ENCODE measurements around the gene MPST. TPM values are rescaled to one million over a fixed set of nuclear protein-coding genes. Genes with fewer than 3 reads are reported as not detected.

MPST gene
- total RNA-seq, 2 experiments from 2014 or later, result 1.7 to 1.8 TPM

DNA sequence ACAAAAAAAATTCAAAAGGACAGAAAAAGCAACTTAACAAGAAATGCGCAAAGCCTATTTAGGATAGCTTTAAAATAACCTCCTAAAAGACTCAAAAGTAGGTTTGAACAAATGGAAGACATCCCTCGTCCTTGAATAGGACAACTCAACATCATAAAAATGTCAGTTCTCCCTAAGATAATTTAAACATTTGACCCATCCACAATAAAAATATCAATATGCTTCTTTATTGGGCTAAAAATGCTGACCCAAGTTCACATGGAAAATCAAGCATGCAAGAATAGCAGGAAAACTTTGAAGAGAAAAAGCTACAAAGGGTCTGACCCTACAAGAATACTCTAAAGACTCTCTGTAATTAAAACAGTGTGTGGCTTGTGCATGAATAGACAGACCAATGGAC, 19.9 kb downstream of the MPST start:
- no peak for DNase-seq
- peaks cover 19% of the 10 kb centered on the region for H3K27me3 Mint-ChIP-seq
- H3K9me3 Mint-ChIP-seq, result no peaks in the 10 kb centered on the region
- Histone ChIP-seq H3K27ac (ENCODE audit: low read depth in 1 of 2, low read length in 2 of 2) (no peak overlapping the region), H3K4me3 (ENCODE audit: low read length) (no peak overlapping the region), H3K4me1 (ENCODE audit: insufficient read depth, low read length) (no peaks in the 10 kb centered on the region), H3K36me3 (ENCODE audit: insufficient read depth, low read length) (no peaks in the 10 kb centered on the region), H3K9me3 (ENCODE audit: control insufficient read depth in 1 of 2, insufficient read depth in 1 of 2, low read length in 2 of 2) (peaks cover 0 to 6% of the 10 kb centered on the region in 2 experiments), H3K27me3 (ENCODE audit: control insufficient read depth in 1 of 2, insufficient read depth in 2 of 2, low read length in 2 of 2) (peaks cover 0 to 4% of the 10 kb centered on the region in 2 experiments)
- H3K4me3 Mint-ChIP-seq, result no peak overlapping the region
- TF ChIP-seq, protein P1, sequence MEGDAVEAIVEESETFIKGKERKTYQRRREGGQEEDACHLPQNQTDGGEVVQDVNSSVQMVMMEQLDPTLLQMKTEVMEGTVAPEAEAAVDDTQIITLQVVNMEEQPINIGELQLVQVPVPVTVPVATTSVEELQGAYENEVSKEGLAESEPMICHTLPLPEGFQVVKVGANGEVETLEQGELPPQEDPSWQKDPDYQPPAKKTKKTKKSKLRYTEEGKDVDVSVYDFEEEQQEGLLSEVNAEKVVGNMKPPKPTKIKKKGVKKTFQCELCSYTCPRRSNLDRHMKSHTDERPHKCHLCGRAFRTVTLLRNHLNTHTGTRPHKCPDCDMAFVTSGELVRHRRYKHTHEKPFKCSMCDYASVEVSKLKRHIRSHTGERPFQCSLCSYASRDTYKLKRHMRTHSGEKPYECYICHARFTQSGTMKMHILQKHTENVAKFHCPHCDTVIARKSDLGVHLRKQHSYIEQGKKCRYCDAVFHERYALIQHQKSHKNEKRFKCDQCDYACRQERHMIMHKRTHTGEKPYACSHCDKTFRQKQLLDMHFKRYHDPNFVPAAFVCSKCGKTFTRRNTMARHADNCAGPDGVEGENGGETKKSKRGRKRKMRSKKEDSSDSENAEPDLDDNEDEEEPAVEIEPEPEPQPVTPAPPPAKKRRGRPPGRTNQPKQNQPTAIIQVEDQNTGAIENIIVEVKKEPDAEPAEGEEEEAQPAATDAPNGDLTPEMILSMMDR (IDR thresholded peaks at IDR 0.05), result no peak
- no peak for ATAC-seq (ENCODE audit: poor library complexity)
- no peak overlapping the region for H3K27ac Mint-ChIP-seq
- ChIA-PET CTCF (no interaction called here), POLR2A (no interaction called here)
- intact Hi-C loops (cut with DNase I, micrococcal nuclease), result no loop called here
- no peaks in the 10 kb centered on the region for H3K36me3 Mint-ChIP-seq (ENCODE audit: low read depth)
- H3K4me1 Mint-ChIP-seq (ENCODE audit: low read depth), result no peaks in the 10 kb centered on the region

DNA sequence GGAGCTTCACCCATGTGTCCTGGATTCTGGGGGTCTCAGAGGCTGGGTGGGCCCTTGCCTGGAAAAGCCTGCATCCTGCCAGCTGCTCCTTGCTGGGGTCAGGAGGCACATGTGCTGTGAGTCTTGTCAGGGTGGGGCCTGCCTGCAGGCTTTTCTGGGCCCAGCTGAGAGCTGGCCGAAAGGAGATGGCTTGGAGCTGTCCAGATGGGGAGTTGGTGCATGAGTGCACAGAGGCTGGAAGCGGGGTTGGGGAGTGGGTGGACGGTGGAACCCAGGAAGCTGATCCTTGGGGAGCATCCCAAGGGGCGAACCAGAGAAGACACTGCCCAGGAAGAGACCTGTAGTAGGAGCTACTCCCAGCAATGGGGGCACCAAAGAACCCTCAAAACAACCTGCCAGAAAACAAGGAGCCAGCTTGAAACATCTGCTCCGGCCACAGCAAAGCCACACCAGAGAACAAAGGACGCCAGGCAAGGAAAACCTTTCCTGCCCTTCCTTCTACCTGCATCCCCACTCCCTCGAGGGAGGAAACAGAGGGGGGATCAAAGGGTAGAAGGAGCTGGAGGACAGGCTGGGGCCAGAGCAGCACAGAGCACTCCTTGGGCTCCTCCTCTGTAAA, 23.8 kb downstream of the MPST start:
- no peak overlapping the region for H3K27ac Mint-ChIP-seq
- no peak overlapping the region for H3K27ac ChIP-seq (ENCODE audit: low read depth in 1 of 2, low read length in 2 of 2)
- intact Hi-C loops (cut with DNase I, micrococcal nuclease), result no loop called here
- H3K9me3 Mint-ChIP-seq, result no peaks in the 10 kb centered on the region
- DNase-seq, result no peak
- POLR2A ChIA-PET, result no interaction called here
- TF ChIP-seq, protein P1 (IDR thresholded peaks at IDR 0.05), result no peak
- H3K27me3 Mint-ChIP-seq, result no peaks in the 10 kb centered on the region
- no peaks in the 10 kb centered on the region for H3K4me1 ChIP-seq (ENCODE audit: insufficient read depth, low read length)
- CTCF ChIA-PET, result no interaction called here
- no peak overlapping the region for H3K4me3 ChIP-seq (ENCODE audit: low read length)
- no peak for ATAC-seq (ENCODE audit: poor library complexity)
- no peaks in the 10 kb centered on the region for H3K36me3 Mint-ChIP-seq (ENCODE audit: low read depth)
- H3K36me3 ChIP-seq (ENCODE audit: insufficient read depth, low read length), result no peaks in the 10 kb centered on the region
- no peaks in the 10 kb centered on the region for H3K27me3 ChIP-seq (ENCODE audit: control insufficient read depth in 1 of 2, insufficient read depth in 2 of 2, low read length in 2 of 2)
- no peaks in the 10 kb centered on the region for H3K4me1 Mint-ChIP-seq (ENCODE audit: low read depth)
- no peaks in the 10 kb centered on the region for H3K9me3 ChIP-seq (ENCODE audit: control insufficient read depth in 1 of 2, insufficient read depth in 1 of 2, low read length in 2 of 2)
- H3K4me3 Mint-ChIP-seq, result no peak overlapping the region

DNA sequence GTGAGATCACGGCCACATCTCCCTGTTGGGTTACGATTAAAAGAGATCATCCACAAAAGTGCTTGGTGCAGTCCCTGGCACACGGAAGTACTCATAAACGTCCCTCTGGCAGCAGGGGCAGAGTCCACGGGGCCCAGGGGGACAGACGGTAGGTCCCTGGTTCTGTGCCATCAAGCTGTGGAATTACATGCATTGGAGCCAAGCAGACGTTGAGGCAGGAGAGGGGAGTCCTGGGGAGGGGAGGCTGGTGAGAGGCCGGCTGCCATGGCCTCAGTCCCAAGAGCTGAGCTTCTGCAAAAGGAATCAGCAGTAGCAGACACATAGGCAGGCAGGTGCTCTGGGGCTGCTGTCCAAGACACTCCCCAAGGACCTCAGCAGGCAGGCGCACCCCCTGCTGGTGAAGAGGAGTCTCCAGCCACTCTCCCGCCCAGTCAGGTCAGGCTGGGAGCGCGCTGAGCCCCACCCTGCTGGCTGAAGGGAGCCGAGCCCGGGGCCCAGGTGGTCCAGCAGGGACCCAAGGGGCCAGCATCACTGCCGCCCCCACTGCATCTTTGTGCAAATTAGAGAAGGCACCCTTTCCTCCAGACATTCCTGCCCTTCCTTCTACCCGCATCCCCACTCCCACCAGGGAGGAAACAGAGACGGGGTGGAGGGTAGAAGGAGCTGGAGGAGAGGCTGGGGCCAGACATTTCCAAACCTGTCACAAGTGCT, 24.4 kb downstream of the MPST start:
- H3K36me3 ChIP-seq (ENCODE audit: insufficient read depth, low read length), result no peaks in the 10 kb centered on the region
- no peak overlapping the region for H3K27ac ChIP-seq (ENCODE audit: low read depth in 1 of 2, low read length in 2 of 2)
- no peaks in the 10 kb centered on the region for H3K9me3 ChIP-seq (ENCODE audit: control insufficient read depth in 1 of 2, insufficient read depth in 1 of 2, low read length in 2 of 2)
- intact Hi-C loops (cut with DNase I, micrococcal nuclease), result no loop called here
- H3K27ac Mint-ChIP-seq, result no peak overlapping the region
- no peak overlapping the region for H3K4me3 Mint-ChIP-seq
- CTCF ChIA-PET, result no interaction called here
- no peaks in the 10 kb centered on the region for H3K4me1 Mint-ChIP-seq (ENCODE audit: low read depth)
- no peaks in the 10 kb centered on the region for H3K9me3 Mint-ChIP-seq
- no peak overlapping the region for H3K4me3 ChIP-seq (ENCODE audit: low read length)
- POLR2A ChIA-PET, result no interaction called here
- H3K4me1 ChIP-seq (ENCODE audit: insufficient read depth, low read length), result no peaks in the 10 kb centered on the region
- H3K36me3 Mint-ChIP-seq (ENCODE audit: low read depth), result no peaks in the 10 kb centered on the region
- peak in 10 of 14 experiments; percentile 13 to 65 (median 38) for DNase-seq
- H3K27me3 ChIP-seq (ENCODE audit: control insufficient read depth in 1 of 2, insufficient read depth in 2 of 2, low read length in 2 of 2), result no peaks in the 10 kb centered on the region
- ATAC-seq (ENCODE audit: poor library complexity), result no peak
- no peaks in the 10 kb centered on the region for H3K27me3 Mint-ChIP-seq
- TF ChIP-seq, protein P1 (IDR thresholded peaks at IDR 0.05), result peak; percentile 34

Data from CD4-positive, alpha-beta T cell (primary cell).